ENCODE measurements around the gene PPP1R12B.
"Not testable (repeated sequence)": the region's sequence is repeated elsewhere in the genome, so short reads cannot be mapped to it uniquely, and the experiment has no call there.

PPP1R12B gene

DNA sequence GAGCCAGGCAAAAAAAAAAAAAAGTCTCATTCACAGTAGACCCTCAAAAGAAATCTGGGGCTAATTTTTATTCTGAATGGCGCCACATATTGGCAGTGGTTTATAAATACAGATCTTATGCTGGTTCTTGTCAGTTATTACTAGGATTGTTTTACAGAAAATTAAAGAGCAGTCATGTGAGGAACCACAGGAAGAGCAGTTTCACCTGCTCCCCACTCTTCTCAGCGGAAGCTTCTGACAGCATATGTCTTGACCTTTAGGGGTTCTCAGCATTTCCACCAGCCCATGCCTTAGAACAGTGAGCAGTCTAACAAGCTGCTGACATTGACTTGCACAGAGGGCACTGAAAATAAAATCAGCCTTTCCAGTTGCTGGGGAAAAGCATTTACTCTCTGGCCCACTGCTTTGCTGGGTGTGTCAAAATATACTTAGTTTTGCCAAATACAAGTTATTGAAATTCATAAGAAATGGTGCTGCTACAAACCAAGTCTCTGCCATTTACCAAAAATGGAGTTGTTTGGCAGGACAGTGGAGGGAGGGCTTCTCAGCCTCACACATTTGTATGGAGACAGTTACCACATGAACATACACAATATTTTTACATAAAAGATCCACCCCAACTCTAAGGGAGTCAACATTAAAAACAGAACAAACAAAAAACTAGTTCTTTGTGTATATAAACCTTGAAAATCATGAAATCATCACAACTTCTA lies 217.5 kb downstream of the PPP1R12B start:
- DNase-seq: no peak

DNA sequence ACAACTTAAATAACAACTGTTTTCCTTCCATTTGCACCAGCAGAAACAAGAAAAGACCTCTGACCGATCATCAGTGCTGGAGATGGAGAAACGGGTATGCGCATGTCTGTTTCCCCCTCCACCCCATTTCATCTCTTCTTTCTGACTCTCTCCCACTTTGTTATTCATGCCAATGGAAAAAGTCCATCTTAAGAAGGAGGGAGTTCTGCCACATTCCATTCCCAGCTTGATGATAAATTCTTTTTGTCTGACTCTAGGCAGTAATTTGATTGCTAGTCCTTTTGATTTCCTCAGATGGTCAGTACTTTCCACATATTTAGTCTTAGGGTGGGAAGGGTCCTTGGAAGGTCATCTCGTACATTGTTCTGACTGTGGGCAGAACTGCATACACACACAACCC lies 219.2 kb downstream of the PPP1R12B start:
- no peak for DNase-seq

GRCh38 chr1:202568410-202568809 lies 219.9 kb downstream of the PPP1R12B start:
- no peak for DNase-seq

GRCh38 chr1:202568826-202569225 lies 220.3 kb downstream of the PPP1R12B start:
- no peak for DNase-seq

DNA sequence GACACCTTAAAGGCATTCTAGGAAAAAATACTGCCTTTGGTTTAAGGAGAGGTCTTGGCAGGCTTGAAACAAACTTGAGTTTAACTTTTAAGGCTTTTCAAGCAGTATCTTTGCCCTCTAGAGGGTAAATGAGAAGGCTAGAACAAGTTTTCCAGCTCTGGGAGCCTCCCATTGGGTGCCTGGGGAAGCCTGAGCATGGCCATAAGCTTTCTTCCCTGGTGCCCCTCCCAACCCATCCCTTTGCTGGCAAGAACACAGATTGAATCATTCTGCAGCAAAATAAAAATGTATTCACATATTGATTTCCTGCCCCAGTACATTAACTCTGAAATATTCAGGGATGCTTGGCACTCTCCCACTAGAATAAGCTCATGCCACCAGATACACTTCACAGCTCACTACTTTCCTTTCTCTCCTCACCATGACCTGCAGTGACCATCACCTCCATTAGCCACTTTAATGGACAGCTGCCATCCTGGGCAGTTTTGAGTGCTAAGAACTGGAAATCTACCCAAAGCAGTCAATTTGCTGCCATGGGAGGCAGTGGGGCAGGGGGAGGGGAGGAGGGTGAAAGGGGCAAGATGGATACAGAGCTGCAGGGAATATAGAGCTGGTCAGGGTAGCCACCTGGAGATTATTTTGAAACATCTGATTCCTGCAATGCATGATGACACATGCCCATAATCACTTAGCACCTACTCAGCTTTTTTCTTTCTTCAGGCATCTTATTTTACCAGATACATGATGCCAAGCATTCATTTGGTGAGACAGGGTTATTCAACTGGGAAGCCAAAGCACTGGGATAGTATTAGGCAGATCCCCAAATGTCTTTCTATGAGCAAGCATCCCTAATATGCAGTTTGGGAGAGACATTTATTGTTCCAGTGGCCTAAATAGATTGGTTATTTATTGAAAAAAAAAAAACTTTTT lies 221.2 kb downstream of the PPP1R12B start:
- DNase-seq: no peak

- DNase-seq: no peak
These were observed 223.3 kb downstream of the PPP1R12B start for GRCh38 chr1:202571719-202572339.

DNA sequence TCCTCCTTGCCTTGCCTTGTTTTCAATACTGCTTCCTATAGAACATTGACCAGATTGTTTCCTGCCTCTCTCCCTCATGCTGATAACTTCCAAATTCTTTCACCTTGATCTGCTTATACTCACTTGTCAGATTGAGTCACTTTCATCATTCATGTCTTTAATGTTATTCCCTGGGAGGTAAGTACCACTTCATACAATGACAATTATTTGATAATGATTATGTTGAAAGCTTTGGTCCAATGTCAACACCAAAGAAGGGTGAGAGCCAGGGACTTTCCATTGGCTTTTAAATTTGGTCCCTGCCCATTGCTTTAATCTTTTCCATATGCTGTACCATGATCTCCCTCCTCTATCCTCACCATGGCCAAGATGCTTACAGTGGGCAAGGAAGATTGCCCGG lies 224.4 kb downstream of the PPP1R12B start:
- DNase-seq: no peak

DNA sequence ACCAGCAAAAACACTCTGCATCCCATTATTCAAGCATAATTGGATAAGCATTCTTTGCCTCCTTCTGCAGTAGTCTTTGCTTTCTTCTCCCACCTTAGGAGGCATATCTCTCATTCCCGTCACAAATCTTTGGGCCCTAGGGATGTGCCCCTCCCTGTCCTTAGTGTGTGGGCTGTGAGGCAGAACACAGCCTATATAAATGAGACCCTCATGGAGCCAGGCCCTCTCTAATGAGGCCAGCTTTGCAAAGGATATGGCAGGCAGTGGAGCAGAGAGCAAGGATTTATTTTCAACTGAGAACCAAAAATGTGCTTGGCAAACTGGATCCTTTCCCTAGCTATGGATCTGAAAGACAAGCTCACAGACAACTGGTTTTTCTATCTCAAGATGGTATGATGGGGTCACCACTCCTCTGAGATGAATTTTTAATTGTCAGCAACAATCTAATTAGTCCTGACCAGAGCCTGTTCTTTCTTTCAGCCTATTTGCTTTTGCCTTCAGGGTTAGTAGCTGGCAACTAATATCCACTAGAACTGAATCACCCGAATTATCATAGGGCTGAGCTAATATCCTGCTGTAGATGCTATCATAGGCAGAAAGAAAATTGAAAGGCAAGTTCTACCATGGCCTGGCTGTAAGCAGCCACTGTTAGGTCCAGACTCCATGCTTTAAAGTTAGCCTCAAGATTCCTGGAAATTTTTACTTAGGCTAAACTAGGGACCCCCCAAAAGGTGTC lies 227.6 kb downstream of the PPP1R12B start:
- DNase-seq: no peak

DNA sequence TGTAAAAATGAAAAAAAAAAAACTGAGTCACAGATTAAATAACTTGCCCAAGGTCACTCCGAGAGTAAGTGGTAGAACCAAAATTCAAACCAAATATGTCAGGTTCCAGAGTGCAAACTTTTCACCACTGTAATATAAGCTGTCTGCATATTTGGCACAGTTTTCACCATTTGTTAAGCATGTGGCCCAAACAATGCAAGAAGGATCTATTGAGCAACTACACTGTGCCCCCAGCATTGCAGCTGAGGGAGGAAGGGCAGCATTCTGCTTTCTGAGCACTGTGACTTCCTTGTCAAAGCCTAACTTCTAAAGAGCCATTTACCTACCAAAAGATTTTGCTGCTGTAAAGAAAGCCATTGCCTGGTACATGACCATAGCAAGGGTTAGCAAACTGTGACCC lies 228.3 kb downstream of the PPP1R12B start:
- DNase-seq: no peak

DNA sequence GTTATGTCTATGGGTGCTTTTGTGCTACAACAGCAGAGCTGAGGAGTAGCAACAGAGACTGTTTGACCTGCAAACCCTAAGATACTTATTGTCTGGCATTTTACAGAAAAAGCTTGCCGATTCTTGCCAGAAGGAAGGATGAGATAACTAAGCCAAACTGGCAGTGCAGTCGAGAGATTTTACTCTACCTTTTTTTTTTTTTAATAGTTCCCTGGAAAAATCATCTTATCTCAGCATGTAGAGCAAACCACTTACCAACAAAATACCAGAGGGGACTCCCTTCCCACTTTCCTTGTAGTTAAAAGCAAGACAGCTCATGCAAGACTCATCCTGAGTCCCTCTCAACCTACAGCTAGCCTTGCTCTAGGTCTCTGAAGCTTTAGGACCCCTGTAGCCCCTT lies 228.9 kb downstream of the PPP1R12B start:
- DNase-seq: no peak

GRCh38 chr1:202578001-202578504 lies 229.6 kb downstream of the PPP1R12B start:
- no peak for DNase-seq

GRCh38 chr1:202578565-202578964 lies 230.1 kb downstream of the PPP1R12B start:
- DNase-seq: no peak

- DNase-seq: no peak
These were observed 231.3 kb downstream of the PPP1R12B start for GRCh38 chr1:202579806-202580205.

- no peak for DNase-seq
These were observed 232.1 kb downstream of the PPP1R12B start for GRCh38 chr1:202580619-202581018.

GRCh38 chr1:202582350-202582749 lies 233.9 kb downstream of the PPP1R12B start:
- not testable (repeated sequence) for DNase-seq

- DNase-seq: no peak
These were observed 236.4 kb downstream of the PPP1R12B start for GRCh38 chr1:202584707-202585589.

- no peak for DNase-seq
These were observed 237.1 kb downstream of the PPP1R12B start for GRCh38 chr1:202585590-202585933.

DNA sequence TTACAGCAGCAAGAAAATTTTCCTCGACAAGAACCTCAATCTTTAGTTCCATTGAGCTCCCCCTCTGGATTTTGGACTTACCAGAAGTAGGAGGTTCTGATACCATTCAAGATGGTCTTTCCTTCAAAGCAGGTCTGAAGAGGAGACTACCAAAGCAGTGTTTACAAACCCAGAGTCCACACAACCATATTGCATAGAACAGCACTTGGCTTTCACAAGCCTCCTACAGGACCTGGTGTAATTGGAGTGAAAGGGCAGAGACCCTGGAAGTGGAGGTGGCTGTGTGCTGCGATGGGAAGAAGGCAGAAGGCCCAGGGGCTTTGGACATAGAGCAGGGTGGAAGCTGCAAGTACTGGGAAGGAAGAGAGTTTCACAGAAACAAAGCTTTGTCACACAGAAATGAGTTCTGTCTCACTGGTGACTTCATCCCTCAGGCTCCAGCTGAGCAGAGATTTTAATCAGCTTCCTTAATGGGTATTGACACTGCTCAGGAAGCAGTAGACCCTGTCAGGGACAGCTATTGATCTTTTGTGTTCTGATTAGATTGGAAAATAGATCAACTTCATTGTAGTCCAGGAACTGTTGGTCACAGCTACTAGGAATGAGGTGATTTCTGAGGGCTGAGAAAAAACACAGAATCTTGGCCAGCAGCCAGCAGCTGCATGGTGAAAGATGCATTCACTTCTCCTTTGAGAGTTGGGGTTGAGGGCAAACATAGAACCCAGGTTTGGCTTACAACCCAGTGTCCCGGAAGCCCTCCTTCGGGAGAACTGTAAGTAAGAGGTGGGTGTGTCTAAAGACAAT lies 237.7 kb downstream of the PPP1R12B start:
- DNase-seq: no peak

DNA sequence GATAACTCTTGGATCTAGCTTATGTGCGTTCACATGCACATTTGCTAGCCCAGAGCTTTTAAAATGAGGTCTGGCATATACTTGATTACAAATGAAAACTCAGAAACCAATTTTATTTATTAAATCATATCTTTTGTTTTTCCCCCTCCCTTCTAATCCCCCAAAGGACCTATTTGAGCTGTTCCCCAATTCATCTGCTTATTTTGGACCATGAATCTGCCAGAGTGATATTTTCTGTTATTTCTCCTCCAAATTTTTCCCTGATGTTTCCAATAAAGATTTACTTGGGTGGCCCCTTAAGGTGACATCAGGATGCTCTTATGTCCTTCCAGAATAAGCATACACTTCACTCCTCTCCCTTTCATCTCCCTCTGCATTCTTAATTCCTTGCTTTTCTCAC lies 238.4 kb downstream of the PPP1R12B start:
- DNase-seq: no peak

GRCh38 chr1:202587859-202588485 lies 239.5 kb downstream of the PPP1R12B start:
- no peak for DNase-seq

Measured in NCI-H1930 (cell line).